ENCODE data around the gene NR4A1.

NR4A1 gene

DNA sequence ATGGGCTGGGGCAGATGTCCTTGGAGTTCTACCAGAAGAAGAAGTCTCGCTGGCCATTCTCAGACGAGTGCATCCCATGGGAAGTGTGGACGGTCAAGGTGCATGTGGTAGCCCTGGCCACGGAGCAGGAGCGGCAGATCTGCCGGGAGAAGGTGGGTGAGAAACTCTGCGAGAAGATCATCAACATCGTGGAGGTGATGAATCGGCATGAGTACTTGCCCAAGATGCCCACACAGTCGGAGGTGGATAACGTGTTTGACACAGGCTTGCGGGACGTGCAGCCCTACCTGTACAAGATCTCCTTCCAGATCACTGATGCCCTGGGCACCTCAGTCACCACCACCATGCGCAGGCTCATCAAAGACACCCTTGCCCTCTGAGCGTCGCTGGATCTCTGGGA lies 25.6 kb downstream of the NR4A1 start (continued):
- TF ChIP-seq, protein P1, sequence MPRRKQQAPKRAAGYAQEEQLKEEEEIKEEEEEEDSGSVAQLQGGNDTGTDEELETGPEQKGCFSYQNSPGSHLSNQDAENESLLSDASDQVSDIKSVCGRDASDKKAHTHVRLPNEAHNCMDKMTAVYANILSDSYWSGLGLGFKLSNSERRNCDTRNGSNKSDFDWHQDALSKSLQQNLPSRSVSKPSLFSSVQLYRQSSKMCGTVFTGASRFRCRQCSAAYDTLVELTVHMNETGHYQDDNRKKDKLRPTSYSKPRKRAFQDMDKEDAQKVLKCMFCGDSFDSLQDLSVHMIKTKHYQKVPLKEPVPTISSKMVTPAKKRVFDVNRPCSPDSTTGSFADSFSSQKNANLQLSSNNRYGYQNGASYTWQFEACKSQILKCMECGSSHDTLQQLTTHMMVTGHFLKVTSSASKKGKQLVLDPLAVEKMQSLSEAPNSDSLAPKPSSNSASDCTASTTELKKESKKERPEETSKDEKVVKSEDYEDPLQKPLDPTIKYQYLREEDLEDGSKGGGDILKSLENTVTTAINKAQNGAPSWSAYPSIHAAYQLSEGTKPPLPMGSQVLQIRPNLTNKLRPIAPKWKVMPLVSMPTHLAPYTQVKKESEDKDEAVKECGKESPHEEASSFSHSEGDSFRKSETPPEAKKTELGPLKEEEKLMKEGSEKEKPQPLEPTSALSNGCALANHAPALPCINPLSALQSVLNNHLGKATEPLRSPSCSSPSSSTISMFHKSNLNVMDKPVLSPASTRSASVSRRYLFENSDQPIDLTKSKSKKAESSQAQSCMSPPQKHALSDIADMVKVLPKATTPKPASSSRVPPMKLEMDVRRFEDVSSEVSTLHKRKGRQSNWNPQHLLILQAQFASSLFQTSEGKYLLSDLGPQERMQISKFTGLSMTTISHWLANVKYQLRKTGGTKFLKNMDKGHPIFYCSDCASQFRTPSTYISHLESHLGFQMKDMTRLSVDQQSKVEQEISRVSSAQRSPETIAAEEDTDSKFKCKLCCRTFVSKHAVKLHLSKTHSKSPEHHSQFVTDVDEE (CRISPR knock-in tag; IDR thresholded peaks at IDR 0.05) = no peak

DNA sequence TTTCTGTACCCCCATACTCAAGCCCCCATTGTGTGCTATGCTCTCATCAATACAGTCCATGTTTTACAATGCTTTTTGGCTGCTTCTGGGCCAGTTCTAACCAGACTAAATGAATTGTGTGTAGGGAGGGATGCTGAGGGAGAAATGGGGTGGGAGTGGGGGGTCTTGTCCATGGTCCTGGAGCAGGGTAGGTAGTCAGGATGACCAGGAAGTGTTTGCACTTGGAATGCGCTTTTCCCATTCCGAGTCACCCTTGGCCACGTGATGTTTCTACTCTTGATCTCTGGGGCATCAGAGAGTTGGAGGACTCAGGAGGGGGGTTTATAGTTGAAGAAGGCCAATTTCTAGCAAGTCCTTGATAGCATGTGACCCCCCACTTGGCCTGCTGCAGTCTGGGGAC lies 27.0 kb downstream of the NR4A1 start:
- no peak for TF ChIP-seq ZNF565 (CRISPR knock-in tag; conservative IDR thresholded peaks at IDR 0.05; ENCODE audit: low read depth)
- TF ChIP-seq TOX (CRISPR knock-in tag; IDR thresholded peaks at IDR 0.05; ENCODE audit: borderline replicate concordance) = no peak
- no peak for TF ChIP-seq CSDC2 (CRISPR knock-in tag; IDR thresholded peaks at IDR 0.05)
- no peak for TF ChIP-seq ZC3H10 (CRISPR knock-in tag; IDR thresholded peaks at IDR 0.05)
- no peak for ATAC-seq

DNA sequence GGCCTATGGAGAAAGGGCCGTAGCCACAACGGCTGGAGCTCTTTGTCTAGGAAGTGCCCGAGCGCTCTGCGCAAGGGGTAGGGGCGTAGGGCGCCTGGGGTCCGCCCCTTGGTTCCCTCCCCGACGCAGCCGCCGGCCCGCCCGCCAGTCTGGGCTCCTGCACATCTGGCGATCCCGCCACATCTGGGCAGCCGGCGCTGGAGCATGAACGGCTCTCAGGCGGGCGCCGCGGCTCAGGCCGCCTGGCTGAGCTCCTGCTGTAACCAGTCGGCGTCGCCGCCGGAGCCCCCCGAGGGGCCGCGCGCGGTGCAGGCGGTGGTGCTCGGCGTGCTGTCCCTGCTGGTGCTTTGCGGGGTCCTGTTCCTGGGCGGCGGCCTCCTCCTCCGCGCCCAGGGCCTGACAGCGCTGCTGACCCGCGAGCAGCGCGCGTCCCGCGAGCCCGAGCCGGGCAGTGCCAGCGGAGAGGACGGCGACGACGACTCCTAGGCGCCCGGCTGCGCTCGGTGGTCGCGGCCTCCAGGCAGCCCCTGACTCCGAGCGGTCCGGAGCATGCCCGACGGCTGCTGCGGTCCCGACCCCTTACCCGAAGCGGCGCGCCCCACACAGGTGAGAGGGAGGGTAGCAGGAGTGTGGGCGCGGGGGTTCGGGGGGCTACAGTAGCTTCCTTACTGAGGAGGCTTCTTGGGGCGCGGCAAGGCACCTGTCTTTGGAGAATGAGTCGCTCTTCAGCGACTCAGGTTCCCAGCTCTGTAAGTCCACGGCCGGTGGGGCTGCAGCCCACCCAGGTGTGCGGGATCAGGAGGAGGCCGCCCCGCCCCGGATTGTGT lies 28.5 kb downstream of the NR4A1 start, which contains the start of gene SMIM41:
SMIM41 (plus strand) TSS at position 129 of the 827 bp plus-strand sequence; CDS start at position 205, 76 bp downstream.
- no peak for ATAC-seq
- TF ChIP-seq TCF4 (CRISPR knock-in tag; IDR thresholded peaks at IDR 0.05; ENCODE audit: borderline replicate concordance) (no peak), ESRRG (CRISPR knock-in tag; IDR thresholded peaks at IDR 0.05) (no peak), OSR1 (CRISPR knock-in tag; IDR thresholded peaks at IDR 0.05) (no peak)
- TF ChIP-seq, protein P2, sequence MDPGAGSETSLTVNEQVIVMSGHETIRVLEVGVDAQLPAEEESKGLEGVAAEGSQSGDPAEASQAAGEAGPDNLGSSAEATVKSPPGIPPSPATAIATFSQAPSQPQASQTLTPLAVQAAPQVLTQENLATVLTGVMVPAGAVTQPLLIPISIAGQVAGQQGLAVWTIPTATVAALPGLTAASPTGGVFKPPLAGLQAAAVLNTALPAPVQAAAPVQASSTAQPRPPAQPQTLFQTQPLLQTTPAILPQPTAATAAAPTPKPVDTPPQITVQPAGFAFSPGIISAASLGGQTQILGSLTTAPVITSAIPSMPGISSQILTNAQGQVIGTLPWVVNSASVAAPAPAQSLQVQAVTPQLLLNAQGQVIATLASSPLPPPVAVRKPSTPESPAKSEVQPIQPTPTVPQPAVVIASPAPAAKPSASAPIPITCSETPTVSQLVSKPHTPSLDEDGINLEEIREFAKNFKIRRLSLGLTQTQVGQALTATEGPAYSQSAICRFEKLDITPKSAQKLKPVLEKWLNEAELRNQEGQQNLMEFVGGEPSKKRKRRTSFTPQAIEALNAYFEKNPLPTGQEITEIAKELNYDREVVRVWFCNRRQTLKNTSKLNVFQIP (CRISPR knock-in tag; IDR thresholded peaks at IDR 0.05; ENCODE audit: borderline replicate concordance, low read depth) = no peak

DNA sequence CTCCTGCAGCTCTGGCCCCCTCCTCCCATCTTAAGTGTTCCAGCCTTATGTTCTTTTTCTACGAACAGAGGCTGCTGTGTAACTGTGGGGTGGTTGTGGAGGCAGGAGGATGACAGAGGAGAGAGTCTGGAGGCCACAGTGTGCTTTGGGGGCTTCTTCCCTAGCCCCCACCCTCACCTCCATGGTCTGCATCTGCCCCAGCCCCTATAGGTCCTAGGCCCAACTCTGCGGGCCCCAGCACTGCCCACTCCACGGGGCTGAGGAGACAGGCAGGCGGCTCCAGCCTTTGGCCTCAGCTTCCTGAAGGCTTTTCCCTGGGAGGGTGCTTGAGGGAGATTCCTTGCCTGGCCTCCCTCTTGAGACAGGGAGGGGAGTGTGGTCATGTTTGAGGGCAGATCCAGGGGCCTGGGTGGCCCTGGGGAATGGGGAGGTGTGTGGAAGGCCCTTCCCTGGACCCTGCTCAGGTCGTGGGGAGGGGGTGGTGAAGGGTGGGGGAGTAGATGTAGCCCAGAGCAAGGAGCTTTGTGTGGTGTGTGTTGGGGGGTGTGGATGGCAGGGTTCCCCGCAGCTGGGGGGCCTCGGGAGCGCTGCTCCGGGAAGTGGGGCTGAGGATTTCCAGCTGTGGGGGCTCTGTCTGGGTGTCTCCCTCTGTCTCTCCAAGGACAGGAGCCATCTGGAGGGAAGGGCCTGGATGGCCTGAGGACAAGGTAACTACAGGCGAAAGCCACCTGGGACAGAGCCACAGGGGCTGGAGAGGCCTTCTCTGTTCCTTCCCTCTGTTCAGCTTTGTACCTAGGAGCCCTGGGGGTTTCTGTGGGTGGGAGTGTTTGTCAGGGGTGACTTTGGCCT lies 29.4 kb downstream of the NR4A1 start:
- no peak for ATAC-seq
- no peak for TF ChIP-seq GLIS3 (CRISPR knock-in tag; IDR thresholded peaks at IDR 0.05)
- no peak for TF ChIP-seq ZFP3 (CRISPR knock-in tag; IDR thresholded peaks at IDR 0.05)
- no peak for TF ChIP-seq SNAI2 (CRISPR knock-in tag; IDR thresholded peaks at IDR 0.05)

DNA sequence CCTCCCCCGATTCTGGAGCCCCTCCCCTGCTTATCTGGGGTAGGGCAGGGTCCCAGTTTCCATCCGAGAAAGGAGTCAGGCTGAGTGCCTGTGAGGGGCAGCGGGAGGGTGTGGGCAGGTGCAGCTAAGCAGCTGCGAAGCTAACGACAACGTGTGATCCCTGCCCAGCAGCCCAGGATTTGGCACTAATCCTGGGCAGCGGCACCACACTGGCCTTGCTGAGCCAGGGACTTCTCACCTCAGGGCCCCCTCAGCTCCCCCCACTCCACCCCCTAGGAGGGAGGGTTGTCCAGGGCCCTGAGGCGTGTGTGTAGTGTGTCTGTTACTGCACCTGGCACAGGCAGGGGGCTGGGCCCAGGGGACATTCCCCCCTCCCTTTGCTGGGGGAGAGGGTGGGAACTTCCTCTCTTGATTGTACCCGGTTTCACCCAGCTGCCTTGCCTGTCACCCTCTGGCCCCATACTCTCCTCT lies 30.1 kb downstream of the NR4A1 start:
- no peak for ATAC-seq
- TF ChIP-seq TCF4 (CRISPR knock-in tag; IDR thresholded peaks at IDR 0.05; ENCODE audit: borderline replicate concordance) = no peak
- no peak for TF ChIP-seq SNAI2 (CRISPR knock-in tag; IDR thresholded peaks at IDR 0.05)
- no peak for TF ChIP-seq ZNF565 (CRISPR knock-in tag; conservative IDR thresholded peaks at IDR 0.05; ENCODE audit: low read depth)
- TF ChIP-seq TOX (CRISPR knock-in tag; IDR thresholded peaks at IDR 0.05; ENCODE audit: borderline replicate concordance) = no peak
- TF ChIP-seq PPARA (CRISPR knock-in tag; IDR thresholded peaks at IDR 0.05; ENCODE audit: borderline replicate concordance) = no peak
- TF ChIP-seq ARNTL (CRISPR knock-in tag; IDR thresholded peaks at IDR 0.05; ENCODE audit: borderline replicate concordance, low read depth) = no peak
- TF ChIP-seq CSDC2 (CRISPR knock-in tag; IDR thresholded peaks at IDR 0.05) = no peak
- TF ChIP-seq ZFP30 (CRISPR knock-in tag; IDR thresholded peaks at IDR 0.05) = no peak
- no peak for TF ChIP-seq BACH2 (CRISPR knock-in tag; IDR thresholded peaks at IDR 0.05; ENCODE audit: borderline replicate concordance)
- no peak for TF ChIP-seq ZNF8 (CRISPR knock-in tag; IDR thresholded peaks at IDR 0.05)
- TF ChIP-seq, protein P2 (CRISPR knock-in tag; IDR thresholded peaks at IDR 0.05; ENCODE audit: borderline replicate concordance, low read depth) = no peak
